HepG2 (cell line): ENCODE data around the gene SHISAL2B.

Experiments used
- ARNTL ChIP-seq: sonication (generic); formaldehyde crosslinking; IDR thresholded peaks from 2 replicates; pipeline ENCODE4 v1.4.0; 2020; ENCODE audit warnings: mild to moderate bottlenecking, missing genetic modification reagents
- CHCHD3 ChIP-seq: sonication (generic); formaldehyde crosslinking; IDR thresholded peaks from 2 replicates; pipeline ENCODE4 v1.8.0; 2022; ENCODE audit warnings: mild to moderate bottlenecking, missing genetic modification reagents, moderate library complexity
- NFKB2 ChIP-seq: sonication (generic); formaldehyde crosslinking; IDR thresholded peaks from 2 replicates; pipeline ENCODE4 v1.4.0; 2020; ENCODE audit warnings: missing genetic modification reagents, borderline replicate concordance
- POLR2A ChIP-seq, 2 experiments: IDR thresholded peaks; 2 replicates each; pipeline ENCODE4 v1.6.1; 2011; ENCODE audit warnings: low read depth in 2 of 2, low read length in 2 of 2, mild to moderate bottlenecking in 1 of 2, moderate library complexity in 1 of 2; ENCODE audit not compliant: insufficient read depth in 1 of 2
- POLR2AphosphoS5 ChIP-seq: IDR thresholded peaks from 2 replicates; pipeline ENCODE4 v1.6.1; 2012; ENCODE audit warnings: low read depth, low read length
- ZNF563 ChIP-seq: sonication (generic); formaldehyde crosslinking; IDR thresholded peaks from 2 replicates; pipeline ENCODE4 v1.8.0; 2022; ENCODE audit warnings: mild to moderate bottlenecking, moderate library complexity, missing genetic modification reagents
- ZNF572 ChIP-seq: sonication (generic); formaldehyde crosslinking; IDR thresholded peaks from 2 replicates; pipeline ENCODE4 v1.5.1; 2020; ENCODE audit warnings: mild to moderate bottlenecking, missing genetic modification reagents
- ZNF747 ChIP-seq: sonication (generic); formaldehyde crosslinking; IDR thresholded peaks from 2 replicates; pipeline ENCODE4 v1.8.1; 2023; ENCODE audit warnings: missing genetic modification reagents, mild to moderate bottlenecking, borderline replicate concordance
- TF ChIP-seq, protein P1 (sequence below): sonication (generic); formaldehyde crosslinking; IDR thresholded peaks from 2 replicates; pipeline ENCODE4 v1.5.0; 2020; ENCODE audit warnings: mild to moderate bottlenecking, missing genetic modification reagents, moderate library complexity

GRCh38 chr5:64654561-64654938 is 35.8 kb upstream of the SHISAL2B start:
- TF ChIP-seq POLR2AphosphoS5: no peak
- no peak for TF ChIP-seq POLR2A (IDR thresholded peaks at IDR 0.05; ENCODE audit: insufficient read depth in 1 of 2, low read depth in 2 of 2, low read length in 2 of 2)
- TF ChIP-seq, protein P1, sequence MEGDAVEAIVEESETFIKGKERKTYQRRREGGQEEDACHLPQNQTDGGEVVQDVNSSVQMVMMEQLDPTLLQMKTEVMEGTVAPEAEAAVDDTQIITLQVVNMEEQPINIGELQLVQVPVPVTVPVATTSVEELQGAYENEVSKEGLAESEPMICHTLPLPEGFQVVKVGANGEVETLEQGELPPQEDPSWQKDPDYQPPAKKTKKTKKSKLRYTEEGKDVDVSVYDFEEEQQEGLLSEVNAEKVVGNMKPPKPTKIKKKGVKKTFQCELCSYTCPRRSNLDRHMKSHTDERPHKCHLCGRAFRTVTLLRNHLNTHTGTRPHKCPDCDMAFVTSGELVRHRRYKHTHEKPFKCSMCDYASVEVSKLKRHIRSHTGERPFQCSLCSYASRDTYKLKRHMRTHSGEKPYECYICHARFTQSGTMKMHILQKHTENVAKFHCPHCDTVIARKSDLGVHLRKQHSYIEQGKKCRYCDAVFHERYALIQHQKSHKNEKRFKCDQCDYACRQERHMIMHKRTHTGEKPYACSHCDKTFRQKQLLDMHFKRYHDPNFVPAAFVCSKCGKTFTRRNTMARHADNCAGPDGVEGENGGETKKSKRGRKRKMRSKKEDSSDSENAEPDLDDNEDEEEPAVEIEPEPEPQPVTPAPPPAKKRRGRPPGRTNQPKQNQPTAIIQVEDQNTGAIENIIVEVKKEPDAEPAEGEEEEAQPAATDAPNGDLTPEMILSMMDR (CRISPR knock-in tag): no peak
- TF ChIP-seq NFKB2 (CRISPR knock-in tag): no peak
- no peak for TF ChIP-seq ZNF572 (CRISPR knock-in tag)
- TF ChIP-seq ZNF747 (CRISPR knock-in tag): no peak
- TF ChIP-seq ARNTL (CRISPR knock-in tag): no peak
- TF ChIP-seq ZNF563 (CRISPR knock-in tag): no peak
- TF ChIP-seq CHCHD3 (CRISPR knock-in tag): no peak
